C1 segment of cervical spinal cord (tissue), 14 donors: Measurements from ENCODE around the gene OARD1.
"Not testable (repeated sequence)": the region's sequence is repeated elsewhere in the genome, so short reads cannot be mapped to it uniquely, and the experiment has no call there.

Source experiments
- DNase-seq, 14 donors: peaks; one replicate each; lab custom pipeline; 2025; lab: John Stamatoyannopoulos, UW

OARD1 gene

GRCh38 chr6:41071923-41072835 lies at the start of gene OARD1:
TSS of gene OARD1 (minus strand) at chr6:41072356. CDS start at chr6:41071634, 722 bp downstream.
- peak; percentile 98 to 100 (median 100) for DNase-seq

- DNase-seq, result no peak
These were observed 47.9 kb upstream of the OARD1 start for GRCh38 chr6:41120058-41120457.

GRCh38 chr6:41119508-41119907 lies 47.4 kb upstream of the OARD1 start:
- DNase-seq, result no peak

- DNase-seq, result not testable (repeated sequence)
These were observed 42.9 kb upstream of the OARD1 start for GRCh38 chr6:41115027-41115426.

GRCh38 chr6:41111017-41111416 lies 38.9 kb upstream of the OARD1 start:
- no peak for DNase-seq

GRCh38 chr6:41103847-41104246 lies 31.7 kb upstream of the OARD1 start:
- no peak for DNase-seq

- peak in 1 of 14 donors; percentile 23 for DNase-seq
These were observed 28.7 kb upstream of the OARD1 start for GRCh38 chr6:41100871-41101287.

GRCh38 chr6:41098366-41098765 lies 26.2 kb upstream of the OARD1 start:
- DNase-seq, result peak in 1 of 14 donors; percentile 52

- peak in 1 of 14 donors; percentile 62 for DNase-seq
These were observed 25.4 kb upstream of the OARD1 start for GRCh38 chr6:41097467-41098090.

GRCh38 chr6:41093729-41094128 lies 21.6 kb upstream of the OARD1 start:
- no peak for DNase-seq

GRCh38 chr6:41092421-41093140 lies 20.4 kb upstream of the OARD1 start:
- DNase-seq, result no peak

GRCh38 chr6:41090841-41091761 lies 18.9 kb upstream of the OARD1 start:
- DNase-seq, result no peak

GRCh38 chr6:41088451-41088850 lies 16.3 kb upstream of the OARD1 start:
- DNase-seq, result no peak

GRCh38 chr6:41085182-41085581 lies 13.0 kb upstream of the OARD1 start:
- no peak for DNase-seq

- no peak for DNase-seq
These were observed 10.9 kb upstream of the OARD1 start for GRCh38 chr6:41083072-41083471.

- no peak for DNase-seq
These were observed 8.5 kb upstream of the OARD1 start for GRCh38 chr6:41080621-41081020.

- DNase-seq, result no peak
These were observed 6.9 kb upstream of the OARD1 start for GRCh38 chr6:41079080-41079479.

GRCh38 chr6:41078101-41078500 lies 5.9 kb upstream of the OARD1 start:
- DNase-seq, result no peak

- peak in 1 of 14 donors; percentile 47 for DNase-seq
These were observed 5.4 kb upstream of the OARD1 start for GRCh38 chr6:41077536-41077935.

GRCh38 chr6:41075651-41076626 lies 3.8 kb upstream of the OARD1 start:
- no peak for DNase-seq
